Activated T-cell treated with anti-CD3 and anti-CD28 coated beads for 24 hours (primary cell): ENCODE measurements around the gene PLPP3.
"Not testable (repeated sequence)": the region's sequence is repeated elsewhere in the genome, so short reads cannot be mapped to it uniquely, and the experiment has no call there.

Experiments used
- DNase-seq: peaks from one replicate; pipeline ENCODE4 v3.0.0-alpha.2; 2020; ENCODE audit warnings: low read depth

The PLPP3 gene

DNA sequence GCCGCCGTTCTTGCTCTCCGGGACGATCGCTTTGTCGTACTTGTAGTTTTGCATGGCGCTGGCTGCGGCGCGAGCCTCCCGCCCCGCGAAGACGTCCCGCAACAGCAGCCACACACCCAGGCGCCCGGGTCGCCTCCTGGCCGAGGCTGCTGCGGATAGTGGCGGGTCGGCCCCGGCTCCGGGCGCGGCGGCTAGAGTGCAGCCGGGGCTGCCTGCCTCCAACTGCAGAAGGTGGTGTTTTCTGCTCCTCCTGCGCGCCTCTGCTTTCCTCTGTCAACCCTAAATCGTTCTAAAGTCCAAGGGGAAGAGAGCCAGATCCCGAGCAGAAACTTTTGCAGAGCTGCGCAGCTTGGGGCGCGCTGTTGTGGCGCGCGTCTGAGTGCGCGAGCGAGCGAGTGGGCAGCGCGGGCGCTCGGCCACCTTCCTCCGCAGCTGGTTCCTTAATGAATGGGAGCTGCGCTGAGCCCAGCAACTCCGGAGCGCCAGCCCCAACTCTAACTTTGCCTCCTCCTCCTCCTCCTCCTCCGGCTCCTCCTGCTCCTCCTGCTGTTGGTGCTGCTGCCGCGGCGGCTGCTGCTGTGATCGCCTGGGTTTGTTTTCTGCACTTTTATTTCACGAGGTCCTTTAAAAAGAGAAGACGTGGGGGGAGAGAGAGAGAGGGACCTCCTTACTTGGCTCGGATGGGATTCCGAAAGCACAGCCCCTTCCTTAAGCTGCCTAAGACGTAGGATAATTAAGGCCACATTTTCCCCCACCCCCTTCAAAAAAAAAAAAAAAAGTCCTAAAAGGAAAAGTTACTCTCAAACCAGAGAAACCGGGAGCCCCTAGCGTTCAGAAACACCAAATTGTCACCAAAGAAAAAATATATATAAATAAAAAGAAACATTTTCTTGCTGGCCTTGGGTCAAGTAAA, at the start of gene PLPP3:
Gene PLPP3, minus strand, starts transcription at position 601 of the 913 bp plus-strand sequence. Its CDS starts 547 bp downstream, at position 54.
- DNase-seq = no peak

DNA sequence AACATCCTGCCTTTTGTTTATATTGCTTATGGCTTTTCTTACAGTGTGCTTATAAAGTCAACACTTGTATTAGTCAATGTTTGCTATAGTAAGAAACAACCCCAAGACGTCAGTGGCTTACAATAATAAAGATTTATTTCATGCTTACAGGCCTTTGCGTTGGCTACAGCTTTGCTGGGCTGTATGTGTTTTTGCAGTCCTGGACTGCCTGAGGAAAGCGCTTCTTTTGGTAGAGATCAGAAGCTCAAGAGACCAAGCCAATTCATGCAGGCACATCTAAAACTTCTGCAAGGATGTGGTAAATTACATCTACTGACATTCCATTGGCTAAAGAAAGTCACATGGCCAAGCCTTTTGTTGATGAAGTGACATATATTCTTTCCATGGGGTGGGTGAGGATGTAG, 48.3 kb upstream of the PLPP3 start:
- DNase-seq = no peak

DNA sequence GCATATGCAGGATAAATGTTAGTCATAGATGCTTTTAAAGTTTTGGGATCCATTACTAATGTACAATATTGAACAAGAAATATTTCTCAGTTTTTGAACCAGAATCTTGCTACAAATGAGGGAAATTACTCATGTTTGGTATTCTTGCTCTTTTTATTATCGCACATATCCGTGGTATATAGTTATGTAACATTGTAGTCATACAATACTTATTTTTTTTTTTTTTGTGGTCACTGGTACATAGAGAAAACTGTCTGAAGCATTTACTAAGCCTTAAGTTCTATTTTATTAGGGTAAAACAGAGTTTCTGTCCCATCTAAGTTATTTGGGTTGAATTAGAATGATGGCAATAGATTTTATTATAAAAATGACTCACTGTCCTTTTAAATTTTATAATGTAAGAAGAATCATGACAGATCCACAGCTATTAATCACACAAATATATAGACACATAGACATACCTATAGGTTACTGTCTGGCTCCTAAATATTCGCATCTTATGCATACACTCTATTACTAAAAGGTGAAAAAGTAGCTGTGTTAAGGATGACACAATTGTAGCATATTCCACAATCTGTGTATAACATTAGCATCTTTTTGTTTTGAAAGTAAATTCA, 47.8 kb upstream of the PLPP3 start:
- DNase-seq = no peak

DNA sequence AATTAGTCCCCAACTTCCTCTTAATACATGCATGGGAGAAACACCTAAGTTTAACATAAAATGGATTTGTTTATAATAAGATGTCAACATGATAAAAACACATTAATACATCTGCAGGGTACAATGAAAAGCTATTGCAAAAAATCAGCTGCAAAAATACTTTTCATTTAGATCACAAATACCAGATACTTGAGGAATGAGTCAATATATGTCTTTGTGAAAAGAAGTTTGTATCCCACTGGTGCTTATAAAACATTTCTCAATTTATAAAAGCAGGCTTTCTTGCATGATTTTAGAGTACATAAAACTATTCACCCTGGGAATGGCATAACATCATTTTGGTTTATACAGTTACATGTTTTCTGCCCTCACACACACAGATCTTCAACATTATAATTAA, 47.2 kb upstream of the PLPP3 start:
- no peak for DNase-seq

DNA sequence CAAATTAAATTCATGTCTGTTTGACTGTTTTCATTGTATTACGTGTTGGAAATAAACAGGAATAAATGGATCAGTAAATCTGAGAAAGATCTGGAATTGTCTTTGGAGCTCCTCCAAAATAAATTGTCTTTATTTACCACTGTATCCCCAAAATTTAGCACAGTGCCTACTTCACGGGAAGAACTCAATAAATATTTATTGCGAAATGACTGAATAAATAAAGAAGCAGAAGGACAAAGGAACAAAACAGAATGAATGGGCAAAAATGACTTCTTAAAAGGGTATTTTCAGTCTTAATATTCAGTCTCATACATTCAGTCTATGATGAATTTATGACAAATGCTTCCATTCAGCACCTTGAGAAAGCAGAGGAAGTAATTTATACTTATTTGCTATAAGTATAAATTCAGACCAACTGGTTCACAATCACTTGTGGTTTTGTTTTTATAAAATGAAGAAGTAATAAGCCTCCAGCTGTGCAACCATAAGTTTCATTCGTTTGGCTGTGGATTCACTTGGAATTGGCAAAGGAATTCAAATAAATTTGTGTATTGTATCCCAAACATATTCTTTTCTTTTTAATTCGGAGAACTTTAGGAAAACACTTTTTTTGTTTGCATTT, 46.6 kb upstream of the PLPP3 start:
- no peak for DNase-seq

DNA sequence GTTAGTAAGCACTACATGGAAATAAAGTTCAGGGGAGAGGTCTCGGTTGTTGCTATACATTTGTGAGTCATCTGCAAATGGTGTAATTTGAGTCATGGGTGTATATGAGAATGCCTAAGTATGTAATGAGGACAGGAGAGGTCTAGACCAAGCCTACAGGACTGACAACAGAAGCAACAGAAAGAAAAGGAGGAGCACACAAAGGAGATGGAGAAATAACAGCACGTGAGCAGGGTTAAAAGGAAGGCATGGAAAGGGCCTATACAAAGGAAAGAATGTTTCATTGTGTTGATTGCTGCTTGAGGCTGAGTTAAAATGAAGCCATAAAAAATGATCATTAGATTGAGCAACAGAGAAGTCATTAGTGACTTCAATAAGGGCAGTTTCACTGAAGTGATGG, 37.8 kb upstream of the PLPP3 start:
- DNase-seq = no peak

DNA sequence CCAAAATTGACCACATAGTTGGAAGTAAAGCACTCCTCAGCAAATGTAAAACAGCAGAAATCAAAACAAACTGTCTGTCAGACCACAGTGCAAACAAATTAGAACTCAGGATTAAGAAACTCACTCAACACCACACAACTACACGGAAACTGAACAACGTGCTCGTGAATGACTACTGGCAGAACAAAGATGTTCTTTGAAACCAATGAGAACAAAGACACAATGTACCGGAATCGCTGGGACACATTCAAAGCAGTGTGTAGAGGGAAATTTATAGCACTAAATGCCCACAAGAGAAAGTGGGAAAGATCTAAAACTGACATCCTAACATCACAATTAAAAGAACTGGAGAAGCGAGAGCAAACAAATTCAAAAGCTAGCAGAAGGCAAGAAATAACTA, 31.4 kb upstream of the PLPP3 start:
- not testable (repeated sequence) for DNase-seq

DNA sequence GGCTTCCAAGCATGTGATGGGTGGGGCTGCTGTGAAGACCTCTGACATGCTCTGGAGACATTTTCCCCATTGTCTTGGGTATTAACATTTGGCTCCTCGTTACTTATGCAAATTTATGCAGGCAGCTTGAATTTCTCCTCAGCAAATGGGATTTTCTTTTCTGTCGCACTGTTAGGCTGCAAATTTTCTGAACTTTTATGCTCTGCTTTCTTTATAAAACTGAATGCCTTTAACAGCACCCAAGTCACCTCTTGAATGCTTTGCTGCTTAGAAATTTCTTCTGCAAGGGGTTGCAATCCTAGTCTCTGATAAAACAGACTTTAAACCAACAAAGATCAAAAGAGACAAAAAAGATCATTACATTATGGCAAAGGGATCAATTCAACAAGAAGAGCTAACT, 30.7 kb upstream of the PLPP3 start:
- DNase-seq = not testable (repeated sequence)

DNA sequence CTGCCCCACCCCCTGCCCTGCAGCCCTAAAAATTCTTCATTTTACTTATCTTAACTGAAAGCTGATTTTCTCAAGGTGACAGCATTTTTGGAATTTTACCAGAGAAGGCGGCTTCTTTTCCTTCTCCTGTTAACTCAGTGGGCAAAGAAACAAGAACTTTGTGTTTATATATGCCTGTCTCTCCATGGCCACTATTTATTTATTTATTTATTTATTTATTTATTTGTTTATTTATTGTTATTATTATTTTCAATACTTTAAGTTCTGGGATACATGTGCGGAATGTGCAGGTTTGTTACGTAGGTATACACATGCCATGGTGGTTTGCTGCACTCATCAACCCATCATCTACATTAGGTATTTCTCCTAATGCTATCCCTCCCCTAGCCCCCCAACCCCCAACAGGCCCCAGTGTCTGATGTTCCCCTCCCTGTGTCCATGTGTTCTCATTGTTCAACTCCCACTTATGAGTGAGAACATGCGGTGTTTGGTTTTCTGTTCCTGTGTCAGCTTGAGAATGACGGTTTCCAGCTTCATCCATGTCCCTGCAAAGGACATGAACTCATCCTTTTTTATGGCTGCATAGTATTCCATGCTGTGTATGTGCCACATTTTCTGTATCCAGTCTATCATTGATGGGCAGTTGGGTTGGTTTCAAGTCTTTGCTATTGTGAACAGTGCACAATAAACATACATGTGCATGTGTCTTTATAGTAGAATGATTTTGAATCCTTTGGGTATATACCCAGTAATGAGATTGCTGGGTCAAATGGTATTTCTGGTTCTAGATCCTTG, 16.2 kb upstream of the PLPP3 start:
- not testable (repeated sequence) for DNase-seq

DNA sequence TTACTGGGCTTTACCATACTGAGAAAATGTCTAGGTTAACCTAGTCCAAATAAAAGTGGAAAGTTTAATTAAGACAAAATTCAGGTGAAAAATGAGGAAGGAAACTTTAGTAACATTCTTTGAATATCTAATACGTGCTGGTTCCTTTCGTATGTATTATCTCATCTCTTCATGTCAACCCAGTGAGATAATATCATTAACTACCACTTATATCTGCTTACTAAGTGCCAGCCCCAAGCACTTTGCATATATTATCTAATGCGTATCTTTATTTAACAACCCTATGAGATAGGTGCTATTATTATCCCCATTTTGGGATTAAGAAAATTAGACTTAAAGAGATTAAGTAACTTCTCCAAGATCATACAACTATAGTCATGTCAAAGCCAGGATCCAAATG, 12.5 kb upstream of the PLPP3 start:
- DNase-seq = no peak

DNA sequence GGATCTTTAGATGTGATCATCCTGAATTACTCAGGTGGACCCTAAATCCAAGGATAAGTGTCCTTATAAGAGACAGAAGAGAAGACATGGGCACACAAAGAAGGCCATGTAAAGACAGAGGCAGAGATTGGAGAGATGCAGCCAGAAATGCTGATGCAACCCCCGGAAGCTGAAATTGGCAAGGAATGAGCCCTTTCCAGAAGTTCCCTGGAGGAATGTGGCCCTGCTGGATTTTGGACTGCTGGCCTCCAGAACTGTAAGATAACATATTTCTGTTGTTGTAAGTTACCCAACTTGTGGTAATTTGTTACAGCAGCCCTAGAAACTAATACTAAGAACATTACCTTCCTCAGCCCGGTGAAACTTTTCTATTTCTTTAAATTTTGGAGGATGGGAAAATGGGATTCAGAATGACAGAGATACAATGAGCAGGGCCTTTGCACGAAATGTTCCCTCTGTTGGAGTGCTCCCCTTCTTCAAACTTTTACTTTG, 11.2 kb upstream of the PLPP3 start:
- no peak for DNase-seq

DNA sequence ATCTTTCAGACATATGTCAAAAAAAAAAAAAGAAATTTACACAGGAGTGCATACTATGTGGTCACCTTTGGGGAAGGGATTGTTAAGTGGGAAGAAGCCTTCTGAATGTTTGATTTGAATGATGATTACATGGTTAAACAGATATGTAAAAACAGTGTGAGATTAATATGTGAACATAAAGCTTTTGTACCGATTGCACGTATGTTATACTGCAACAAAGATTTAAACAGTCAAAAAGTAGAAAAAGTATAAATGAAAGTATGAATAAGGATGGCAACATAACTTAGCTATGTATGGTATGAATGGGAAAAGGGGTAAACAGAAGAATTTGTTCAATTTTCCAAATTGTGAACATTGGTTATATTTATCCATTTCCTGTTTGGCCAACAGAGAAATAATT, 10.0 kb upstream of the PLPP3 start:
- no peak for DNase-seq

DNA sequence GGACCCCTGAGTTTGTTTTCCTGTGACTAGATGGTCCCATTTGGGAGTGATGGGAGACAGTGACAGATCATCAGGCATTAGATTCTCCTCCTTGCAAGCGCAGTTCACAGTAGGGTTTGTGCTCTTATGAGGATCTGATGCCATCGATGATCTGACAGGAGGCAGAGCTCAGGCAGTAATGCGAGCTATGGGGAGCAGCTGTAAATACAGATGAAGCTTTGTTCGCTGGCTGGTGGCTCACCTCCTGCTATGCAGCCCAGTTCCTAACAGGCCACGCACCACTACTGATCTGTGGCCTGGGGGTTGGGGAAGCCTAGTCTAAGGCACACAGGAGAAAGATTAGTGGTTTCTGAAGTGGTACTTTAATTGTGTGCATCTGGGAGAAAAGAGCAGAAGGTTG, 7.1 kb upstream of the PLPP3 start:
- DNase-seq = no peak

DNA sequence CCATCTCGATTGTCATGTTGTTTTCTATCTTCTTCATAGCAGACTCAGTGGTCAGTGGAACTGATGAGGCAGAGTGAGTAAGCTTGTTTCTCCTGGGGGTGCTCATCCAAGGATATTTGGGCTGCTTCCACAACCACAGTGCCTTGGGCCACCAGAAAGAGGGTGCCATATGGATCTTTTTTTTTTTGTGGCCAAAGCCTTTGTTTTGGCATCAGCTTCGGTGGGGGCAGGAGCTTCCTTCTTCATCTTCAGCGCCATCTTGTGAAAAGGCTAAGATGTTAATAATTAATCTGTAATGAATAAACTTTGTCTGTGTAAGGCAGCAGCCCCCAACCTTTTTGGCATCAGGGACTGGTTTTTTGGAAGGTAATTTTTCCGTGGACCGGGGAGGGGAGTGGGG, 6.6 kb upstream of the PLPP3 start:
- DNase-seq = no peak

DNA sequence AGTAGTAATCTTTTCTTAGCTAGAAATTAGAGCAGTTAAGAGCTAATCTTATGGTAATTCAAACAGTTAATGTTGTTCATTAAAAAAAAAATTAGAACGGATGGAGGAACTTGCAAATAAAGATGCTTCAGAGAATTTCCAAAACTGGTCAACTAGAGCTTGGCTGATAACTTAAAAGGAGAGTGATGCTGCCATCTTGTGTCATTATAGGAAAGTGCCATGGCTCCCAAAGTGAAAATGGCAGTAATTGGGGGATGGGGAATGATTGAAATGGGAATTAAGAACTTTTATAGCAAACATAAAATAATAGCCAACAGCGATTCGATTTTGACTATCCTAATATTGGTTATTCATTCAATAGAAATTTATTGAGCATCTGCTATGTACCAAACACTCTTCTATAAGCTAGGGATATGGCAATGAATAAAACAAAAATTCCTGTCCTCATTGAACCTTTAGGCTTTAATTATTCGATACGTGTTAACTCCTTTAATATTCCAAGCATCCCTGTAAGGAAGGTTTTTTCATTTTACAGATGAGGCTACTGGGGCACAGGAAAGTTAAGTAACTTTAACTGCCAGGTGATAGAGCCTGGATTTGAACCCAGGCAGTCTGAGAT, 5.7 kb upstream of the PLPP3 start:
- no peak for DNase-seq

DNA sequence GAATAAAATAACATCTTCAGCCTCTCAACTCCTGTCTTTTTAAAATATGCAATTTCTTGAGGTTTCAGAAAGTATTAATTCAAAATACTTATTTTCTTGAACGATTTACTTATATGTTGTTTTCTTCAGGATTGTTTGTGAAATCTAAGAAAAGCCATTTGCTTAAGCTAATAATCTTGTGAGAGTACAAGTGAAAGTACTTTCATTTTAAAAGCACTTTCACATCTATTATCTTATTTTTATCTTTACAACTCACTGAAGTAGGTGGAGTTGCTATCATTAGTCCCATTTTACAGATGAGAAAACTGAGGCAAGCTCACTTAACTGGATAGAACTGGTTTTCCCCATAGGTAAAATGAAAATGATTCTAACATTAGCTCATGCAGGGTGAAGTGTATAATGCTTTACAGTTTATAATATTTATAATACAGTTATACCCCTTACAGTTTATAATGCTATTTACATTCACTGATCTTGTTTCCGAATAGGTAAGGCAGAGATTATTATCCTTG, 4.7 kb upstream of the PLPP3 start:
- DNase-seq = no peak

DNA sequence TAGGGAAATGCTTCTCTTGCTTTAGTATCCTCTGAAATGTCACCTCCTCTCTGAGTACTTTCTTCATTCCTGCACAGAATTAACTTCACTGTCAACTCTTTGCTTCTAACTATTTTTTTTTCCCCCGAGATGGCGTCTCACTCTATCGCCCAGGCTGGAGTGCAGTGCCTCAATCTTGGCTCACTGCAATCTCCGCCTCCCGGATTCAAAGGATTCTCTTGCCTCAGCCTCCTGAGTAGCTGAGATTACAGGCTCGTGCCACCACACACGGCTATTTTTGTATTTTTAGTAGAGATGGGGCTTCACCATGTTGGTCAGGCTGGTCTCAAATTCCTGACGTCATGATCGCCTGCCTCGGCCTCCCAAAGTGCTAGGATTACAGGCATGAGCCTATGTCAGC, 1.4 kb upstream of the PLPP3 start:
- DNase-seq = no peak

DNA sequence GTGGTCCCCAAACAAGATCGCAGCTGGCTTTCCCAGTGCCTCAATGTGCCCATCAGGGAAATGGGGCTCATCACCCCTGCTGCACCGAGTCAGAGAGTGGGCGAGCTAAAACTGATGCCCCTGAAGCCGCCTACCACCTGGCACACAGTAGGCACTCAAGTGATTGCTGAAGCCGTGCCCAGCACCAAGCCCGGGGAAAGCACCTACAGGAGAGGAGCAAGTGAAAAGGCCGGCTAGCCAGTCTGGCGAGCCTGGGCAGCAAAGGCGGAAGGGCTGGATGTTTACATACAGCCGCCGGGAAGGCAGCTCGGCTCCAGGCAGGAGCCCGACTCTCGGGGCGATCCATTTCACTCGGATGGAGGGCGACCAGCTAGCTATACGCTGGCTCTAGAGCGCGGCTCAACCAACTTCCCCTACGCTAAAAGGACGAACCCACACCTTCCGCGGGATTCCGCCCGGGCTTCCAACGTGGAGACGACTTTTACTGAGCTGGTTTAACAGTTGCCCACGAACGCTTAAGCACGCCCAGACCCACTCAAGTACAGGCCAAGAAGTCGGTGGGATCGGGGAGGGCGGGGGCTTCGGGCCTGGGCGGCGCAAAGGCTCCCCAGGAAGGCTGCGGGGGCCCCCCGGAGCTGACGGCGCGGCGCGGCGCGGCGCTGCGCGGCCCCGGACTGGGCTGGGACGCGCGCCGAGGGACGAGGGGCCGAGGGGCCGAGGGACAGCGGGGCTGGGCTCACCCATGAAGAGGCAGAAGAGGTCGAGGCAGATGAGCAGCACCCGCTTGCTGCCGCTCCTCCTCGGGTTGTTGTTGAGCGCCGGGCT, 1.0 kb downstream of the PLPP3 start:
- no peak for DNase-seq

DNA sequence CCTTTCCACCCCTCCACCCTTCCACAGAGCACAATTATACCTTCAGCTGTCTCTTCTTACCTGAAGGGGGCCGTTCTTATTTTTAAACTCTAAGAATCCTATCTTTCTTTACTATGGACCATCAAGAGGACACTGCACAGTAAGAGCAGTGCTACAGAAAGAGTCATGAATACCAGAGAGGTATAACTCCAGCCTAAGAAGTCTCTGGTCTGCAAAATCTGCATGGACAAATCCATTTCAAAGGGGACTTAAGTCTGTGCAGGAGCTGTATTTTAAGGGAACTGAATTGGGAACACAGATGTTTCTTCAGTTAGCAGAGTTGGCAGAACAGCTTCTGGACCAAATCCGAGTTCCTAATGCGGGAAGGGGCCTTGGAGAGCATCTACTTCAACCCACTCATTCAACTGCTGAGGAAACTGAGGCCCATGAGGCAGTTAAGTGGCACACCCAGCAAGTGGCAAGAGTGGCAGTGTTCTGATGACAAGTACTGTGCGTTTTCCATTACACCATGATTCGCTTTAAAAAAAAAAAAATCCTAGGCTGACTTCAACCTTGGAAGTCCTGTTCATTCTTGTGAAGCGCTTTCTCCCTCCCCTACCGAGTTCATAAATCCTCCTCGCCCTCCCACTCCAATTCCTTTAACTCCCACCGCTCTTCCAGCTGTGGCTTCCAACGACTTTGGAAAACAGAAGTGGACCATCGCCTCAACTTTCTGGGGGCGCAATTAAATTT, 1.8 kb downstream of the PLPP3 start:
- no peak for DNase-seq

DNA sequence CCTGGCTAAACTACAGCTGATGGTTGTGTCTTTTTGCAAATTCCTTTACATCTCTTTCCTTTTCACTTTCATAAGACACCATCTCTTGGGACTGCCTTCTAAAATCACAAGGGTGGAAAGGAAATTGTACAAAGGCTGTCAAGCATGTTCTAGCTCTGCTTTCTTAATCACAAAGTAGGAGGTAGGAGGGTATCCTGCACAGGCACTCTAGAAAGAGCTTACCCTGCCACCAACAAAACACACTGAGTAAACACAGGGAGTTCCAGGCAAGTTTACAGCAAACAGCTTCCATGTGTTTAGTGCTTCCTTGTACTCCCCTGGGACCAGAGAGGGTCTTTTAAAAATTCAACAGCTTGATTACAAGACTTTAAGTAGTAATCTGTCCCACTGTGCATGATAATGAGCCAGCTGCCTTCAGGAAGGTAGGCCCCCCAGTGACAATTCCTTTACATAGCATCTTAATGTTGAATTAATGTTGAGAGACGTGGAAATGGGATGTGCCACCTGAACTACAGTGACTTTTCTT, 2.4 kb downstream of the PLPP3 start:
- DNase-seq = no peak
